GM18502 (cell line): ENCODE data around the gene MAML2.

Experiments
- ATAC-seq: cut with Tn5 transposase; IDR thresholded peaks from one replicate; pipeline ENCODE4 v1.9.1; 2021; ENCODE audit warnings: mild to moderate bottlenecking; ENCODE audit not compliant: unreplicated experiment, poor library complexity

MAML2 gene

DNA sequence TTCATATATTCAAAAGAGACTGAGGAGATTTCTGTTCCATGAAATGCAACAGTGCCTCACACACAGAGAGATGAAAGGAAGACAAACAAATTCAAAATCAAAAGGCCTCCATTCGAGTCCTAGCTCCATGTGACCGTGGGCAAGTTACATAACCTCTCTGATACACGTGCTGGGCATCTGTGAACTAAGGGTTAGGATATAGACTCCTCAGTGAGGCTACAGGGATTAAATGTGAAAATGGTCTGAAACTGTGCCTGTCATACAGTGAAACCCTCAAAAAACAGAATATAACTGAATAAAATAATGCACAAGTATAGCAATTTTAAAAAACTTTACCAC is 307.3 kb downstream of the MAML2 start:
- no peak for ATAC-seq

DNA sequence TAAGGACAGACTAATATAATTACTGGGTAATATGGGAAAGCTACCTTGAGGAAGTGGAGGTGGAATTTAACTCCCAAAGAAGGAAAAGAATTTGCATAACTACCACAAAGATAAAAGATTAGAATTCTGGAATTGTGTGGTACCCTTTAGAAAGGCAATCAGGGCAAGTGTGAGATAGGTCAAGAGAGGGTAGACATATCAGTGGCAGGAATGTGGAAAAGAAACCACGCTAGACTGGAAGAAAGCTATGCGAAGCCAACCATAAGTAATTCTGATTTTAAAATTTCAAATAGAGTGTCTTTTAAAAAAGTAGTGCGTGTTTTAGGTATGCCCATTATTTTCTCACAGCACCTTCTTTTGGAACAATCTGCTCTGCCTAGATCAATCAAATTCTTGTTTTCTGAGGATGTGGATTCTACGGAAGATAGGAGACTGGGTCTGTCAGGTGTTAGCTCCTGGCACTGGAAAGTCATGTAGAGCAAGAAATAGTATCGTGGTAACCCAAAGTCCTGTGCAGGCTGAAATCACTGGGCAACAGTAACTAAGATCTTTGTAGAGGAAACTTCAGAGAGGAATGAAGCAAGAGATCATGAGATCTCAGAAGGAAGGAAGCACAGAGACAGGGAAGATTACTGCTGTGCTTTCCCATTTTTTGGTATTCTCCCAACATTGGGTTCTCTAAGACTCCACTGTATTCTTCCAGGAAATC is 307.8 kb downstream of the MAML2 start:
- no peak for ATAC-seq

DNA sequence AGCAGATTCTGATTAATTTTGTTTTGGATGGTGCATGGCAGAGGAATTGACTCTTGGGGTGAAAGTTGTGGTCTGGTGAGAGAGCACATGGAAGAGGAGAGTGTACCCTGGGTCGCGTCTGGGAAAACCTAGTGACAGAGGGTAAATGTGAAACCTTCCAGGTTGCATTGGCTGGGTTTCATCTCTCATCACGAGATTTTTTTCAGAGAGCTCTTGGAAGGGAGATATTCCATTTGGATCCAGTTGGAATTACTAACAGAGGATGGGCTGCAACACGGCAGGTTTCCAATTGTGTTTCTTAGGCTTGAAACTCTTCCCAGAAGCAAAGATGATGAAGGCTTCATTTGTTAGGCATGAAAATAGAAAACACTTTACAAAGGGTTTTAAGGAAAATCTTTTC is 309.4 kb downstream of the MAML2 start:
- no peak for ATAC-seq

DNA sequence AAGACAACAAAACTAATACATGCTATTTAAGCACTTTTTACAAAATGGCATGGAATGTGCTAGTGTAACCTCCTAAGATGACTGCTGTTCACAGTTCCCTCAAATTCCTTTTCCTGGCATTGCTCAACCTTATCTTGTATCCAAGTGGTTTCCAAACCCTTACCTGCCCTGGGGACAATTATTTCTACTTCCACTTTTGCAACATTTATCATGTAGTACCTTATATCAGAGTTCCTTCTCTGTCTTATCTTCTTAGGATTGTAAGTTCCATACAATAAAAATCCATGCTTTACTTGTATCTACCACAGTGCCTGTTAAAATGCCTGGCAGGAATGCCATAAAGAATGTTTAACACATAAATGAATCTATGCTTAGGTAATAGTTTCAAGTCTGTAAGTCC is 309.9 kb downstream of the MAML2 start:
- ATAC-seq = no peak

DNA sequence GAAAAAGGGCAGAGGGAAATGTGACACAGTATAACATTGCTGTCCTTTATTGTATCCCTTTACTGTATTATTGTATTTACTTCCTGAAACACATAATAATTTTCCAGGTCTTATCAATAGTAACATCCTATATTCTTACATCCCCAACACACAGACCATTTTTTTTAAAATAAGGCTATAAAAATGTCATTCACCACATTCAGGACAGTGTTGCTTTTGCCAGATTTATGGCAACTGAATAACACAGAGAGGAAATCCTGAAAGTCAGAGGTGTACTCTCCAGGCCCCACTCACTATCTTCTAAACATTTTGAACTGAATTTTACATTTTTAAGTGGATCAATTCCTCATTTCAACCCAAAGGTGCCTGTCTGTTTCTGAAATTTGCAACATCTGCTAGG is 314.2 kb downstream of the MAML2 start:
- ATAC-seq = no peak

DNA sequence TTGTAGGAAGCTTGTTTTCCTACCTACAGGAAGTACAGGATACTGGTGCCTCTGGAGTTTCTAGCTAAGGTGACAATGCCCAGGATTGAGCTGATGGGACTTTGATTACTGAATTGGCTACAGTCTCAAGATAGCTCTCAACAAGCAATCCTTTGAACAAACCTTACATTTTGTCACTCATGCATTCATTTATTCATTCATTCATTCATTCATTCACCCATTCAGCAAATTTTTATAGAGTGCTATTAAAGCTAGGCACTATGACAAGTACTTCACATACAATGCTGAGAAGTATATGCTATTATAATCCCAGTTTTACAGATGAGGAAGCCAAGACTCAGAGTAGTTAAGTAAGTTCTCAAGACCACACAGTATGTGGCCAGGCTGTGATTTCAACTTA is 316.0 kb downstream of the MAML2 start:
- no peak for ATAC-seq

DNA sequence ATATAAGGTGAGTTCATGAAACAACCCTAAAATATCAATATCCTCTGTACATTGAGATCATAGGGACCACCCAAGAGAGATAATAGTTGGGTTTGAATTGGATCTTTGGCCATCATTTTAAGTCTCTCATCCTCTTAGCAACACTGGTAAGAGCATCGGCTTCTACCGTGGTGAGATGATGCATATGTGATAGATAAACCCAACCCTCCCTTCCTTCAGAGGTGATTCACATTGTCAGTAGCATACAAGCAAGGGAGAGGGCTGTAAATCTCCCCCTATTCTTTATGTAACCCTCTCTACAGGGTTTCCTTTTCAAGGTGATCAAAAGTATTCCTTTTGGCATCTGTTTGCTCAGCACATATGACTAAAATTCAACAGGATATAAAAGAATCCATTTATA is 316.7 kb downstream of the MAML2 start:
- ATAC-seq = no peak

DNA sequence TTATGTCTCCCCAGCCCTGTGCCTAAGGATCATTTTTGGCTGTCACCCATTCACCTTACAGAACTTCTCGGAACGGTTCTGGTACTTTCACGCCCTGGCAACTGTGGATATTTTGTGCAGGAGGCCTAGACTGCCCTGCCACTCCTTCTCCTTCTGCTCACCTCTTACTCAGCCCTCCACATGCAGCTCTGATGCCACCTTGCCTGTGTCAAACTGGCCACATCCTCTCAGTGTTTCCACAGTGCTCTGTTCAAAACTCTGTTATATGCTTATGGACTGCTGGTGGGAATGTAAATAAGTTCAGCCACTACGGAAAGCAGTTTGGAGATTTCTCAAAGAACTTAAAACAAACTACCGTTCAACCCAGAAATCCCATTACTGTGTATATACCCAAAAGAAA is 318.3 kb downstream of the MAML2 start:
- ATAC-seq = no peak

DNA sequence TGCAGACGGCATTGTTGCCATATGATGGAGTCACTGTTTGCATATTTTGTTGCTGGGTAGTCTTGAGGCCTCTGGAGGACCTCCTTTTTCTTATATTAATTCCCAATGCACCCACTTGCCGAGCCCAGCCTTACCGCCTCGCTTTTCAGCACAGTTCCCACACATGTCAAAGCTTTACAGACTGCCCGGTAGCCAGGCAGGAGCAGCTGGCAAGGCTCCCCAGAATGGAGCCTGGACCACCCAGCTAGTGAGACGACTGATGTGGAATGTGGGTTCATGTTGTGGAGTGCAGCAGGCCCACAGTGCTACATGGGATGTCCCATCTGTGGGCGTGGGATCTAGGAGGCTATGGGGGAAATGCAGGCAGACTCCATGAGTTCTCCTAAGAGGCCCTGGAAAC is 319.7 kb downstream of the MAML2 start:
- no peak for ATAC-seq

DNA sequence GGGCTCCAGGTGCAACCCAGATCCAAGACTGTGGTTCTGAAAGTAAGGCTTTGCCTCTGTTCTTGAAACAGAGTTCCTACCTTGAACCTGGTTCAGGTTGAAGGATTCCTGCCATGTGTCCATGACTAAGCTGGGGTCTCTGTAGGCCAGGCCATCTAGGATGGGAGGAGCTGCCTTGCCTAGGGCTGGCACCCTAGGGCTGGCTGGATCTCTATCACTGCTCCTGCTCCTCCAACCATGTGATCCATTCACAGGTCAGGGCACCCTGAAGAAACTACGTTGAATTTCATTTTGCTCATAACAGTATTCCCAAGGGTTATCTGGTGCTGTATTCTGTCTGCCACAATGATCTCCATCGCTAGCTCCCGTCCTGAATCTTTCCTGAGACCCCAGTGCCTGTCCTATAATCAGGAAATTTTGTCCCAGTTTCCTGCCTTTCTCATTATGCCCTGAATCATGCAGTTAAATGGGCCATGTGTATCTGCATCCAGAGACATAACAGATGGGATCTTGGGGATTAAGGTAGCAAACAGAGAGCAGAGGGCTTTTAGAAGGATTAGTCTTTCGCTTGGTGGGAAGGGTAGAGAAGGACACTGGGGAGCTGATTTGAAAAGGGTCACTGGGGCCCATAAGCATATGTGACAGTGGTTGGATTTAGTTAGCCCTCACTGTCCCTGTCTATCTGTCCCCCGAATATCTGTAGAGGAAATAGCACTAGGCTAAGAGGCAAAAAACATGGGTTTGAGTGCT is 320.9 kb downstream of the MAML2 start:
- ATAC-seq = no peak

DNA sequence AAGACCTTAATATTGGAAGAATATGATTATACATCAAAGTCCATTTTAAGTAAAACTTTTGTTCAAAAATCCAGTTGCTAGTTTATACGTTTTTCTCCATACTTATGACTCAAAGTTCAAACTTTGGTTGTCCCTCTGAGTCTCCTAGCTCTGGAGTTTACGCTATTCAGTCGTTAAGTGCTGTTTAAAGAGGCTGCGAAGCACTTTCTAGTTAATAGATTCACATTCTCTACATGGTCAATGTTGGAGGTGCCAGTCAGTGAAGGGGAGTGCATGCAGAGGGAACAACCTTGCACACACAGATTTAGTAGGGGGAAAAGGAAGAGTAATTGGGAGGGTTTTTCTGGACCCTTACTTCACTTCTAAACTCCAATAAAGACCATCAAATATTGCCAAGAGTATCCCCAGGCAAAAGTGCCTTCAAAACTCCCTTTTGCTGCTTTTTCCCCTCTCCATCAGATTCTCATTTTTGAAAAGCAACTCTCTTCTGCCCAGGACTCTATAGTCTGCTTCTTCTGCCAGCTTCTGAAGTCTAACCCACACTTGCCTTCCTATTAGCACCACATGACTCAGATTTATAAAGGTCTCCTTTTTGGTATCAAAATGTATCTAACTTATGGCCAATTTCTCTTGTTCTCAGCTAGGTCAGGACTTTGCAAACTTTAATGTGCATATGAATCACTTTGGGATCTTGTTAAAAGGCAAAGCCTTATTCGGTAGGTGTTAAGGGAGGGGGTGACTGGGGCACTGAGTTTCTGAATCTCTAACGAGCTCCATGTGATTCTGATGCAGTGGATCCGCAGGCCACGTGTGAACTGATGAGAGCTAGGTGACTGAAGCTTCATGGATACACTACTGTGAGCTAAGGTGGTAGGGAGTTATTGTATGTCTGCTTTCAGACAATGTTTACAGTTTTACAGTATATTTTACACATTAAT is 322.9 kb downstream of the MAML2 start:
- ATAC-seq = no peak

DNA sequence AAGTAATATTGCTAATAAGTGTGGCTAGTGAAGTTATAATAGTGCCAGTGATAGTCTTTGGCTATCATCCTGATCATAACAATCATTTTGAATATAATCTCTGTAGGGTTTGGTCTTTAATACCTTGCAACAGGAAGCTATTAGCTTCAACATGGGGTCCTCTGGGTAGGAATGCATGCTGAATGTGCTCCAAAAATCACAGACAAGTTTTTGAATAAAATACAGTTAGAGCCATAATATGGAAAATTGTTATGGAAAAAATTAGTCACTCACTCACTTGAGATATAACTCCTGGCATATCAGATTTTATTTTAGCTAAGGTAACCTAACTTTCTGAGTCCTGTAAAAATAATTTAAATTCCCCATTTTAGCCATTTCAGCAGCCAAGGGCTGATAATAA is 323.7 kb downstream of the MAML2 start:
- no peak for ATAC-seq

DNA sequence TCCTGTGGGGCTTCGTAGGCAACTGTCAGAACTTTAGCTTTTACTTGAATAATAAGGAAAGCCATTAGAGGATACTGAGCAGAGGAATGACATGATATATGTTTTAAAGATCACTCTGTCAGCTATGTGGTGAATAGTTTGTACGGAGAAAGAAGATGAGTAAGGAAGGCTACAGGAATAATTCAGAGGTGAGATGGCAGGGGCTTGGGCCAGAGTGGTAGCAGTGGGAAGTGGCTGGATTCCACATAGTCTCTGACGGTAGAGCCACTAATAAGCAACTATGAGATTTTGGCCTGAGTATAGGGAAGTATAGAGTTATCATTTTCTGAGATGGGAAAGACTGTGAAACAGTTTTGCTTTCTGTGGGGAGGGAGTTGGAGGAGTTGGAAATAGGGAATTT is 325.1 kb downstream of the MAML2 start:
- no peak for ATAC-seq

DNA sequence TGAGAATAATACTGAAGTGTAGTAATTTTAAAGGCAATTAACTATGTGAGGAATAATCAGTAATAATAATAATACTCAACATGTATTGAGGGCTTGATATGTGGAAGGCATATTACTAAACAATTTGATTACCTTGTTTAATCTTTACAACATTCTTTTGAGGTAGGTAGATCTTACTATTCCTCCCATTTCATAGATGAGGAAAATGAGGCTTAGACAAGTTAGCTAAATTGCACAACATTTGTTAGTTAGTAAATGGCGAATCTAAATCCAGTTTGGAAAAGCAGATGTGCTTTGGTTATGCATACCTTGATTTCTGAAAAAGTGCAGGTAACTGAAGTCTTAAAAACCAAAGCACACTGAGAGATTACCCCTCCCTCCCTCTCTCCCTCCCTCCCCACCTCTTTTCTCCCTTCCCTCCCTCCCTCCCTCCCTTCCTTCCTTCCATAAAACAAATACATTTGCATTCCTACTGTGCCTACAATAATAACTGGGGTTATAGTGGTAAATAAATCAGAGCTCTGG is 326.0 kb downstream of the MAML2 start:
- ATAC-seq = no peak

DNA sequence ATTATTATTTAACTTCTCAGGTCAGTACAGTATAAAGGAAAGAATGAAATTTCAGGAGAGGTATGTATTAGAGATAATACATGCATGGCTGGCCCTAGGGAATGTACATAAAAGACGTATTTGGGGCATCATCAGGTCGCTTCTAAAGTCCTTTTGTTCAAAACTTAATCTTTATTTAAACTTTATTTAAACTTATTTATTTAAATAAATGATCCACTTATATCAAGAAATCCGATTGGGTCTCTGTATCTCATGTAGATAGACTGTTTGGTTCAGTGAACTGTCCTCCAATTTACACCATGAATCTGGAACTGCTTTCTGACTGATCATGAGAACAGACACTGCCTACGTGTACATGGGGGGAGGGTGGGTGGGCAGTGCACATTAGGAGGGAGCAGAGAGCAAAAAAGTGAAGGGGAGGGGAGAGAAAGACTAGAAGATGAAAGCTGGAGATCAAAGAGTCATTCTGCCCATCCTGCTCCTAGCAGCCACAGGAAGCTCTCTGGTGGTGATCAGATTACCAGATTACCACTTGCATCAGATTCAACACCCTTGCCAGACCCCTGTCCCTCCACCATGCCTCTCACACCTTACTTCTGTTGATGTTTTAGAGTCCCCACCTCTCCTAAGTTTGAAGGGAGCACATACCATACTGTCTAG is 327.0 kb downstream of the MAML2 start:
- no peak for ATAC-seq

DNA sequence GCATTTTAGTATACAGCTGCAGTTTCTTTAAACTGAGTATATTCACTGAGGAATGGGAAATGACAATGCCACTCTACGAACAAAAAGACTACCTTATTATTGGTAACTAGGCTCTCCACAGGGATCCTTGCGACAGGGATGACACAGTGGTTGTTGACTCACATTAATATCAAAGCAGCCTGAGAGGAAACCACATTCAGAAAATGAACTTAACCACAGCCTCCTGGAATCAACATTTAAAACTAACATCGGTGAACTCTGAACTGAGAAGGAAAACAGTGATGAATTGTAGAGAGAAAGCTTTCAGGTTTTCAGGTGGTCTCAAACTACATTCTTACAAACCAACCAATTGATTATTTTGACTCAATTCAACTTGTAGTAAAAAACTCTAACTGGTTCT is 328.8 kb downstream of the MAML2 start:
- ATAC-seq = peak; percentile 50

DNA sequence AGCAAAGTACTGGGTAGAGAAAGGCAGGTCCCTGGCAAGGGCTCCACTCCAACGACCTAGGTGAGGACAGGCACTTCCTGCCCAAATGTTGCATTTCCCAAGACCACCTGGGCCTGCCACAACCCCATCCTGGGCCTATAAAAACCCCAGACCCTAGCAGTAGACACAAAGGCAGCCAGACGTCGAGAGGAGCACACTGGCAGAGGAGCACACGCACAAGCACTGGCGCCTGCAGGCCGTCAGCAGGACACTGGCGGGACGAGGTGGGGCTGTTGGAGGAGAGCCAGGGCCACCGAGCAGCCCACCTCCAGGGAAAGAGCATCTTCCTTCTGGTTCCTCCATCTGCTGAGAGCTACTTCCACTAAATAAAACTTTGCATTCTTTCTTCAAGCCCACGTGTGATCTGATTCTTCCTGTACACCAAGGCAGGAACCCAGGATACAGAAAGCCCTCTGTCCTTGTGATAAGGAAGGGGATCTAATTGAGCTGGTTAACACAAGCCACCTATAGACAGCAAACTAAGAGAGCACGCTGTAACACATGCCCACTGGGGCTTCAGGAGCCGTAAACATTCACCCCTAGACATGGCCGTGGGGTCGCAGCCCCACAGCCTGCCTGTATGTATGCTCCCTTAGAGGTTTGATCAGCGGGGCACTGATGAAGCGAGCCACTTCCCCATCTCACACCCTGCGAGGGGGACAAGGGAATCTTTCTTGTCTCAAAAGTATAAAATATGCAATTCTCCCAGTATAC is 329.4 kb downstream of the MAML2 start:
- peak; percentile 25 for ATAC-seq

DNA sequence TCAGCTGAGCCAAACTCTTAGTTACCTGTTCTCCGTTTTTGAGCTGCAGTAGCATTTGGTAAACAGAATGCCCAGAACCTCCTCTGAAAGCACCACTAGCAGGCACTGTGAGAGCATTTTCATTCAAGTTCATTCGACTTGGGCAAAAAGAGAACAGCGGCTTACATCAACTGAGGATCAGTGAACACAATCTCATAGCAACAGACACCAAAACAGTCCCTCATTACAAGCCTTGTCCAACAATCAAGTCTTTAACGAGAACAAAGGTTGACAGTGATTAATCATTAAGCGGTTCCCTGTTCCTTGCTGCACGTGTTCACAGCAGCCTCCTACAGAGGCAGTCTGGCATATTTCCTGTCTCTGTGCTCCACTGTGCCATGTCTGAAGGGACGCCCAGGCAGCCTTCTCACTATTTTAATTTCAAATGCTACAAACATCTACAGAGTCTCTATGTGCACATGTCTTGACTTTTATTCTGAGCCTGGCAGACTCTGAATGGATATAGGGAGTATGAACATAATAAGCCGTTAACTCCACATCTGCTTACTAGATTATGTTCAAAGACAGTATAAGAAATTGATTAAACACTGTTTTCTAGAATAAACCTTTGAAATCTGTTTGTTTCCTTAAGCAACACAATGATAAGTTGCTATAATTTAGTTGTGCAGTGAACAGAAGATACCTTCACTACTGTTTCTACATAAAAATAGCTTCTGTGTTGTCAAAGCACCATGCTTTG is 330.7 kb downstream of the MAML2 start:
- peak; percentile 80 for ATAC-seq

DNA sequence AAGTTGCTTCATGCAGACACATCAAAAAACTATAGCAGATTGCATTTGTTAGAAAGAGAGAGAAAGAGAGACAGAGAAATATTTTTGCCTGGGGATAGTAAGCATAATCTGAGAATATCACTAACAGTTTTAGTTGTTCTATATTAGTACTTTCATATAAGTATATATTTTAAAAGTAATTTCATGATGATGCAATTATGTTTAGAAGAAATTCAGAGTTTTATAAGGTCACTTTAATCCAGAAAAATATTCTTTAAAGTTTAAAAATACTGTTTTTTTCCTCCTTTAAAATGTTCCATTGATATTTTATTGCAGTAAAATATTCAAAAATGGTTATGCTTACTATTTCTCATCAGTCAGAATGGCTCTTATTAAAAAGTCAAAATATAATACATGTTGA is 332.3 kb downstream of the MAML2 start:
- no peak for ATAC-seq
